ENCODE measurements around the gene KCTD11.

KCTD11 gene

GRCh38 chr17:7374353-7374752, 22.4 kb downstream of the KCTD11 start:
- no peak for DNase-seq (ENCODE audit: low read depth in 2 of 2)

- no peak for DNase-seq (ENCODE audit: low read depth in 2 of 2)
Observed at GRCh38 chr17:7379134-7379533, 27.2 kb downstream of the KCTD11 start.

- DNase-seq (ENCODE audit: low read depth in 2 of 2) = no peak
Observed at GRCh38 chr17:7380321-7380720, 28.4 kb downstream of the KCTD11 start.

GRCh38 chr17:7380855-7381683, 29.1 kb downstream of the KCTD11 start, which contains the start of gene TNK1:
Gene TNK1 (plus strand): TSS chr17:7381089. CDS start chr17:7382927, 1,838 bp downstream.
- no peak for DNase-seq (ENCODE audit: low read depth in 2 of 2)

- no peak for DNase-seq (ENCODE audit: low read depth in 2 of 2)
Observed at GRCh38 chr17:7382901-7383300, 30.9 kb downstream of the KCTD11 start.

- no peak for DNase-seq (ENCODE audit: low read depth in 2 of 2)
Observed at GRCh38 chr17:7383371-7383741, 31.4 kb downstream of the KCTD11 start.

- peak; percentile 55 to 74 for DNase-seq (ENCODE audit: low read depth in 2 of 2)
Observed at GRCh38 chr17:7383742-7384488, 32.0 kb downstream of the KCTD11 start.

GRCh38 chr17:7384489-7385081, 32.6 kb downstream of the KCTD11 start:
- no peak for DNase-seq (ENCODE audit: low read depth in 2 of 2)

GRCh38 chr17:7388856-7389255, 36.9 kb downstream of the KCTD11 start:
- no peak for DNase-seq (ENCODE audit: low read depth in 2 of 2)

- DNase-seq (ENCODE audit: low read depth in 2 of 2) = no peak
Observed at GRCh38 chr17:7389924-7390910, 38.3 kb downstream of the KCTD11 start.

- no peak for DNase-seq (ENCODE audit: low read depth in 2 of 2)
Observed at GRCh38 chr17:7391307-7391706, 39.3 kb downstream of the KCTD11 start.

- DNase-seq (ENCODE audit: low read depth in 2 of 2) = no peak
Observed at GRCh38 chr17:7392696-7393612, 41.0 kb downstream of the KCTD11 start.

- DNase-seq (ENCODE audit: low read depth in 2 of 2) = peak in 1 of 2 experiments; percentile 53
Observed at GRCh38 chr17:7393613-7394451, 41.9 kb downstream of the KCTD11 start.

GRCh38 chr17:7394452-7395191, 42.7 kb downstream of the KCTD11 start, which contains the start of gene PLSCR3:
Gene PLSCR3 (minus strand): TSS chr17:7394525. CDS start chr17:7394110, 415 bp downstream.
- DNase-seq (ENCODE audit: low read depth in 2 of 2) = peak; percentile 65 to 83

GRCh38 chr17:7396147-7396546, 44.2 kb downstream of the KCTD11 start:
- no peak for DNase-seq (ENCODE audit: low read depth in 2 of 2)

GRCh38 chr17:7398612-7399011, 46.6 kb downstream of the KCTD11 start:
- no peak for DNase-seq (ENCODE audit: low read depth in 2 of 2)

GRCh38 chr17:7403043-7403726, 51.2 kb downstream of the KCTD11 start:
- no peak for DNase-seq (ENCODE audit: low read depth in 2 of 2)

GRCh38 chr17:7403727-7403976, 51.7 kb downstream of the KCTD11 start:
- DNase-seq (ENCODE audit: low read depth in 2 of 2) = no peak
